GM21390 (cell line): Measurements from ENCODE around the gene RAMP1.

ENCODE experiments used
- ATAC-seq: cut with Tn5 transposase; IDR thresholded peaks from one replicate; pipeline ENCODE4 v1.9.1; 2021; ENCODE audit not compliant: unreplicated experiment

Gene RAMP1

GRCh38 chr2:237894396-237894979 lies 35.1 kb downstream of the RAMP1 start:
- no peak for ATAC-seq

DNA sequence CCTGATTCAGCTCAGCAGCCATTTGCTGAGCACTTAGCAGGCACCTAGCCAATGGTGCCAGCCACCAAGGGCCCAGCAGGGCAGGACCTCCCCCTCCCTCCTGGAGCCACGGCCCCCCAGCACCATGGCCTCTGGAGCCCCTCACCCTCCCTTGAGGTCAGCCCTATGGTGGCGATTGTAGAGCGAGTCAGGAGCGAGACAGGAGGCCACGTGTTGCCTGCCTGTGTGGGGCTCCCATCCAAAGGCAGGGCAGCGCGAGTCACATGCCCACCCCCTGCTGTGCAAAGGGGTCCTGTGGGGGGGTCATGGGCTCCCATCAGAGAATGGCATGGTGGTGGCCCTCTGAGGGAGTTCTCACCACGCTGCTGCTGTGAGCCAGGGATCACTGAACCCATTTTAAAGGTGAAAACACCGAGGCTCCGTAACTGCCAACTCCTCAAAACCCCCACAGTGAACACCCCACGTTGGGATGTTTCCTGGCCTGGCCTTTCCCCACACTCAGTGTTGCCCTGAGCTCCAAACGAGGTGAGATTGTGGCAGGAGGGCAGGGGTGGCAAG lies 35.6 kb downstream of the RAMP1 start:
- no peak for ATAC-seq

DNA sequence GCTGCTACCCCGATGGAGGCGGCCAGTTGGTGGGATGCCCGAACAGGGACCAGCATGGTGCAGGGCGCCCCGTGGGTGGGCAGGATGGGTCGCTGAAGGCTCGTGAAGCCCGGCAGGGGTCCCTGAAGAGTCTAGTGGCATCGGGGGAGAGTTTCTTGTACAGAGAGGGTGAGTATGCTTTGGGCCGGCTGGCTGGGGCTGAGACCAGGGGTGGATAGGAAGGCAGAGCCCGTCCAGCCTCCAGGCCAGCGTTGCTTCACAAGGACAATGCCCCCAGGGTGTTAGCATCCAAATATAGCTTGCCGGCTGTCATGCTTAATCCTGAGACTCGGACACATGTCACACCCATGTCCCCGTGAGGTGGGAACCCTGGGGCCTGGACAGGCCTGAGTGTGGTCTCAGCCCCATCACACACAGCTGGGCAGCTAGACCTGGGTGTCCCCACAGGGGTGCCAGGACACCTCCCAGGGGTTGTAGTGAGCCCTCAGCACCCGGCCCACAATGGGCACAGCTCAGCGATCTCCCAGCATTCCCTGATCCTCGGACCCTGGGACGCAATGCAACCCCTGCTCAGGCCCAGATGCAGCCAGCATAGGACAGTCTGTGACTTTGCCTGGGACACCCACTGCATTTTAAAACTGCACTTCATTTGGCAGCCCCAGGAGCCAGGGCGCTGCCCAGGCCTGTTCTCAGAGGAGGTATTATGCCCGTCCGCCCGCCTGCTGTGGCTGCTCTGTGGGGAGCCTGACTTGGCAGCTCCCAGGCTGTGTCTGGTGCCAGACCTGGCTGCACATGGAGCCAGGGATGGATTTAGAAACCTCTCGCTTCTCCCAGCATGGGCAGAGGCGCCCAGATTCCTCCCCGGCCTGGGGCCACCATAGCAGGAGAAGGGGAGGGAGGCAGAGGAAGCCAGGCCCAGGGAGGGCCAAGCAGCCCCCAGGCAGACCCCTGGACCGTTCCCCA lies 36.4 kb downstream of the RAMP1 start:
- no peak for ATAC-seq

DNA sequence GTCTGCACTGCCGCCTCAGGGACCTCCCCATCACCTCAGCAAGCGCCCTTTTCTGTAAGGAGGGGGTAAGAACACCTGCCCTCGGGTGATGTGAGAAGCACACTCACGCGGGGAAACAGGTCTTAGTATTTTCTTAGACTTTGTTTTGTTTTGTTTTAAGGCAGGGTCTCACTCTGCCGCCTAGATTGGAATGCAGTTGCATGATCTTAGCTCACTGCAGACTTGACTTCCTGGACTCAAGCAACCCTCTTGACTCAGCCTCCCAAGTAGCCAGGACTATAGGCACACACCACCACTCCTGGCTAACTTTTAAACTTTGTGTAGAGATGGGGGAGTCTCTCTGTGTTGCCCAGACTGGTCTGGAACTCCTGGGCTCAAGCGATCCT lies 37.1 kb downstream of the RAMP1 start:
- no peak for ATAC-seq

GRCh38 chr2:237896956-237897355 lies 37.5 kb downstream of the RAMP1 start:
- ATAC-seq, result no peak

- ATAC-seq, result no peak
Measured at GRCh38 chr2:237898057-237898414, 38.6 kb downstream of the RAMP1 start.

DNA sequence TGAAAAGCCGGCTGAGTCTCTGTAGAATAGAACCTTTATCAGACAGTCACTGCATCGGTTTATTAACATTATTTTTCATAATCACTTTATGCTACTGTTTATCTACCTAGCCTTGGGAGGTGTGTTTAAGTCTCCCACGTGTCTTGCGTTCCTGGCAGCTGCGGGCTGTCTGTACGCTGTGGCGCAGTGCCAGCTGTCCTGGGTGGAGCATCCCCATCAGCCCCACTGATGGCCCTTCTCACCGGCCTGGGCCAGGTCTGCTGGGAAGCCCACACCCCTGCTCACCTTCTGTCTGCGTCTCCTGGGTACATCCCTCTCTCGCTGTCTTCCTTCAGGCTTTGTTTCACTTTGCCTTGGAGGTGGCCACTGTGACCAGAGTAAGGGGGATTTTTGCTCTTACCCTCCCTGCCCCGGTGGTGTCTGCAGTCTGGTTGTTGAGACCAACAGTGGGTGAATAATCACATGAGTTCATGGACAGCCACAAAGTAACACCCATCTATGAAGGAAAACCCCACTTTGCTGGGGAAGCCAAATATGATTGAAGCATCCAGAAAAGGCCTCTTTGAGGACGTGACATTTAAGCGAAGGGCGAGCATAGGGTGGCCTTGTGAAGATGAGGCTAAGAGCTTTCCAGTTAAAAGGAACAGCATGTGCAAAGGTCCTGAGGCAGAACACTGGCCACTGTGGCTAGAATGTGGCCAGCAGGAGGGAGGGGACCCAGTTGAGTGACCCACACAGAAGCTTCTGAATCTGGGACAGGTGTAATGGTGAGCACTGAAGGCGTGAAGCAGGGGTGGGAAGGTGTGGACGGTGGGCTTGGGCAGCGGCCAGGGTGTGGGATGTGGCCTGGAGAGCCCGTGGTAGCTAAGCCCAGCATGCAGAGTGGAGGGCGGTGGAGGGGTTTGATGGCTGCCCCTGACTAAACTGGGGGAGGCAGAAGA lies 41.7 kb downstream of the RAMP1 start:
- ATAC-seq, result no peak

GRCh38 chr2:237901932-237902850 lies 42.8 kb downstream of the RAMP1 start:
- ATAC-seq, result no peak

- no peak for ATAC-seq
Measured at GRCh38 chr2:237904831-237905599, 45.6 kb downstream of the RAMP1 start.

GRCh38 chr2:237907144-237907543 lies 47.7 kb downstream of the RAMP1 start:
- ATAC-seq, result no peak

DNA sequence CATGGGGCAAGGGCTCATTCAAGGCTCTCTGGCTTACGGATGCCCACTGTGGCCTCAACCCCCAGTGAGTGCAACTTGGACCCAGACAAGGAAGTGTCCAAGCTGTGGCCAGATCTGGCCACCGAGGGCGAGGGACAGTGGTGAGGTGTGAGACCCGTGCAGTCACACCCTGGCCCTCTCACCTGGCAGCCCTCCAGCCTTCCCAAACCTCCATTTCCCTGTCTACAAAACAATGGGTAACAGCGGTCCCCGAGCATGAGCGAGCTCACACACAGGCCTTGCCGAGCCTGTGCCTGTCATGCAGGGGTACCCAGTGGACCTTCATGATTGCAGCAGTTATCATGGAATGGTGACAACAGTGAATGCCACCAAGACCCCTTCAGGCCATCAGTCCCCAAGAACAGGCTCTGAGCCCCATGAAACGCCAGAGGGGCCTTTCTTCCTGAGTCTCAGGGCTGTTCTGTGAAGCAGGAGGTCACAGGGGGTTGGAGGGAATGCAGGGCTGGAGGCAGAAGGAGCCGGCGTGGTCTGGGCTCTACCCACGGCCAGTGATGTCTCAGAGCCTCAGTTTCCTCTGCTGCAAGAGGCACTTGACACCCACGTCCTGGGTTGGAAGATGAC lies 49.8 kb downstream of the RAMP1 start:
- no peak for ATAC-seq

- no peak for ATAC-seq
Measured at GRCh38 chr2:237909801-237910475, 50.5 kb downstream of the RAMP1 start.

GRCh38 chr2:237910576-237911362 lies 51.3 kb downstream of the RAMP1 start:
- no peak for ATAC-seq

DNA sequence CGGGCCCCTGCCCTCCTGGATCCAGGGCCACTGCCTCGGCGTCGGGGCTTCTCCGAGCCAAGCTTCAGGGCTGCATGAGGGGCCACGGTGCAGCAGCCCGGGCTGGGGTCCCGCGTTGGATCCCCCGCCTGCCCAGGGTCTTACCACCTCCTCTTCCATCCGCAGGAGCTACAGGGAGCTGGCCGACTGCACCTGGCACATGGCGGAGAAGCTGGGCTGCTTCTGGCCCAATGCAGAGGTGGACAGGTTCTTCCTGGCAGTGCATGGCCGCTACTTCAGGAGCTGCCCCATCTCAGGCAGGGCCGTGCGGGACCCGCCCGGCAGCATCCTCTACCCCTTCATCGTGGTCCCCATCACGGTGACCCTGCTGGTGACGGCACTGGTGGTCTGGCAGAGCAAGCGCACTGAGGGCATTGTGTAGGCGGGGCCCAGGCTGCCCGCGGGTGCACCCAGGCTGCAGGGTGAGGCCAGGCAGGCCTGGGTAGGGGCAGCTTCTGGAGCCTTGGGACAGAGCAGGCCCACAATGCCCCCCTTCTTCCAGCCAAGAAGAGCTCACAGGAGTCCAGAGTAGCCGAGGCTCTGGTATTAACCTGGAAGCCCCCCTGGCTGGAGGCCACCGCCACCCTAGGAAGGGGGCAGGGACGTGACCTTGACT lies 52.1 kb downstream of the RAMP1 start:
- no peak for ATAC-seq

- no peak for ATAC-seq
Measured at GRCh38 chr2:237912271-237913192, 53.1 kb downstream of the RAMP1 start.
